HCT116 (cell line): ENCODE measurements around the gene ARHGAP5. TPM values are rescaled to one million over a fixed set of nuclear protein-coding genes. Genes with fewer than 3 reads are reported as not detected.

Source experiments
- ATAC-seq: fragments of 200-7000 bp; cut with Tn5 transposase; 2 replicates; pipeline ENCODE4 v1.9.1; 2020; ENCODE audit warnings: mild to moderate bottlenecking, moderate library complexity
- BruUV-seq: library from RNA; stranded (reverse); fragments of 400-500 nt; replicated peaks from 2 replicates; lab custom pipeline; 2021; lab: Mats Ljungman, UMichigan
- CTCF ChIA-PET: fragments of 300-600 bp; sonication (Branson Sonifier 250); formaldehyde crosslinking; loops from one replicate; lab custom pipeline; 2021; ENCODE audit warnings: antibody characterized with exemption; lab: Charles Lee
- POLR2A ChIA-PET: fragments of 300-600, 350-600 bp; sonication (Branson Sonifier 250); formaldehyde crosslinking; loops from one replicate; lab custom pipeline; 2021; ENCODE audit warnings: antibody characterized with exemption; lab: Charles Lee
- RAD21 ChIA-PET, 2 experiments: fragments of 300-600 bp; sonication (Branson Sonifier 250); formaldehyde crosslinking; loops; one replicate each; lab custom pipeline; 2023; ENCODE audit warnings: low total read pairs in 2 of 2; ENCODE audit not compliant: uncharacterized antibody in 2 of 2, unreplicated experiment in 2 of 2, low non-redundant PET in 1 of 2; lab: Charles Lee
- DNase-seq: peaks from one replicate; pipeline ENCODE4 v3.0.0-alpha.2; 2010; ENCODE audit warnings: low read depth, low spot score
- H2AFZ ChIP-seq: fragments of 200-600 bp; shearing (Covaris generic), sonication (generic); 2 replicates; pipeline ENCODE4 v1.6.1; 2017; ENCODE audit warnings: low read depth, mixed run types, mixed read lengths, antibody characterized with exemption, low read length; ENCODE audit not compliant: poor library complexity, severe bottlenecking
- H3K27ac ChIP-seq: 2 replicates; pipeline ENCODE4 v1.5.1; 2012; ENCODE audit warnings: low read depth, low read length
- H3K27me3 ChIP-seq: fragments of 200-600 bp; sonication (generic); 2 replicates; pipeline ENCODE4 v1.6.1; 2016; ENCODE audit warnings: mixed run types, low read length, mixed read lengths; ENCODE audit not compliant: insufficient read depth
- H3K36me3 ChIP-seq, 2 experiments: fragments of 200-500 bp in 1 of 2; fragments of 200-600 bp in 1 of 2; sonication (Bioruptor generic) in 1 of 2; sonication (generic) in 1 of 2; 2 replicates each; pipeline versions ENCODE4 v1.5.1 to v1.6.1; 2014 to 2016; ENCODE audit warnings: low read length in 2 of 2, inconsistent platforms in 1 of 2, mixed read lengths in 1 of 2, mixed run types in 1 of 2; ENCODE audit not compliant: insufficient read depth in 2 of 2, control insufficient read depth in 1 of 2
- H3K4me1 ChIP-seq, 2 experiments: fragments of 200-600 bp in 1 of 2; sonication (generic) in 1 of 2; 2 replicates each; pipeline versions ENCODE4 v1.5.1 to v1.6.1; 2012 to 2017; ENCODE audit warnings: low read length in 2 of 2, inconsistent platforms in 1 of 2, mild to moderate bottlenecking in 1 of 2, mixed read lengths in 1 of 2, mixed run types in 1 of 2, moderate library complexity in 1 of 2; ENCODE audit not compliant: insufficient read depth in 2 of 2, control insufficient read depth in 1 of 2
- H3K4me2 ChIP-seq: fragments of 200-600 bp; sonication (generic); 2 replicates; pipeline ENCODE4 v1.6.1; 2017; ENCODE audit warnings: mixed run types, low read length, mixed read lengths
- H3K4me3 ChIP-seq, 2 experiments: fragments of 200-600 bp in 1 of 2; sonication (generic) in 1 of 2; replicated peaks in 1 of 2; 2 replicates each; pipeline ENCODE4 v1.5.1; 2011 to 2016; ENCODE audit warnings: low read length in 2 of 2, control low read depth in 1 of 2, low read depth in 1 of 2, mild to moderate bottlenecking in 1 of 2, mixed read lengths in 1 of 2, mixed run types in 1 of 2
- H3K79me2 ChIP-seq: fragments of 200-600 bp; sonication (generic); 2 replicates; pipeline ENCODE4 v1.6.1; 2017; ENCODE audit warnings: mild to moderate bottlenecking, mixed run types, low read length, moderate library complexity, mixed read lengths; ENCODE audit not compliant: insufficient read depth
- H3K9ac ChIP-seq: fragments of 200-600 bp; sonication (generic); 2 replicates; pipeline ENCODE4 v1.6.1; 2016; ENCODE audit warnings: low read length, mixed read lengths
- H3K9me2 ChIP-seq: fragments of 200-600 bp; sonication (generic), shearing (Covaris generic); 2 replicates; pipeline ENCODE4 v1.6.1; 2017; ENCODE audit warnings: mixed run types, mild to moderate bottlenecking, moderate library complexity; ENCODE audit not compliant: insufficient read depth
- H3K9me3 ChIP-seq, 2 experiments: fragments of 200-500 bp in 1 of 2; fragments of 200-600 bp in 1 of 2; sonication (Bioruptor generic) in 1 of 2; sonication (generic) in 1 of 2; 2 replicates each; pipeline ENCODE4 v1.6.1; 2014 to 2017; ENCODE audit warnings: low read length in 2 of 2, mixed read lengths in 2 of 2, inconsistent platforms in 1 of 2, low read depth in 1 of 2, mild to moderate bottlenecking in 1 of 2, mixed run types in 1 of 2, moderate library complexity in 1 of 2; ENCODE audit not compliant: control insufficient read depth in 1 of 2, insufficient read depth in 1 of 2
- H4K20me1 ChIP-seq: fragments of 200-600 bp; sonication (generic), shearing (Covaris generic); 2 replicates; pipeline ENCODE4 v1.6.1; 2017; ENCODE audit warnings: mixed run types, mild to moderate bottlenecking, moderate library complexity; ENCODE audit not compliant: insufficient read depth
- ATF3 ChIP-seq: IDR thresholded peaks from 2 replicates; pipeline ENCODE4 v1.6.1; 2012
- CBX3 ChIP-seq: IDR thresholded peaks from 2 replicates; pipeline ENCODE4 v1.6.1; 2012; ENCODE audit warnings: low read depth
- CEBPB ChIP-seq: IDR thresholded peaks from 2 replicates; pipeline ENCODE4 v1.6.1; 2012; ENCODE audit warnings: low read depth
- CTCF ChIP-seq, 3 experiments: fragments of 200-600 bp in 1 of 3; sonication (generic) in 1 of 3; IDR thresholded peaks in 2 of 3; conservative IDR thresholded peaks in 1 of 3; 2 replicates each; pipeline ENCODE4 v1.5.1; 2012 to 2017; ENCODE audit warnings: low read depth in 2 of 3, low read length in 2 of 3, antibody characterized with exemption in 1 of 3, borderline replicate concordance in 1 of 3, control low read depth in 1 of 3, mild to moderate bottlenecking in 1 of 3, mixed read lengths in 1 of 3, mixed run types in 1 of 3, moderate library complexity in 1 of 3; ENCODE audit not compliant: insufficient read depth in 1 of 3
- ELF1 ChIP-seq: IDR thresholded peaks from 2 replicates; pipeline ENCODE4 v1.6.1; 2012; ENCODE audit warnings: low read depth, borderline replicate concordance
- EZH2 ChIP-seq: fragments of 200-600 bp; sonication (generic); IDR thresholded peaks from 2 replicates; pipeline ENCODE4 v1.6.1; 2017; ENCODE audit warnings: antibody characterized with exemption, mixed run types
- MAX ChIP-seq: IDR thresholded peaks from 2 replicates; pipeline ENCODE4 v1.6.1; 2012
- POLR2AphosphoS5 ChIP-seq: IDR thresholded peaks from 2 replicates; pipeline ENCODE4 v1.6.1; 2011; ENCODE audit warnings: mild to moderate bottlenecking, low read depth, low read length, moderate library complexity
- YY1 ChIP-seq: IDR thresholded peaks from 2 replicates; pipeline ENCODE4 v1.6.1; 2011; ENCODE audit warnings: low read length, low read depth, moderate library complexity, mild to moderate bottlenecking; ENCODE audit not compliant: insufficient replicate concordance; ENCODE audit errors: extremely low read depth
- ZFX ChIP-seq: fragments of 450-650 bp; IDR thresholded peaks from 2 replicates; pipeline ENCODE4 v1.6.1; 2017
- ZNF274 ChIP-seq: fragments of 200-500 bp; sonication (Bioruptor generic); IDR thresholded peaks from 2 replicates; pipeline ENCODE4 v1.6.1; 2014; ENCODE audit warnings: mild to moderate bottlenecking, low read depth, low read length, inconsistent platforms
- intact Hi-C: fragments of 100-400 bp; cut with micrococcal nuclease; formaldehyde crosslinking; loops from 2 replicates; pipeline ENCODE4 v1.10.0; 2022
- total RNA-seq: library from RNA; stranded (reverse); gene quantifications from one replicate; pipeline ENCODE4 v1.2.1, GENCODE V29; 2021; ENCODE audit not compliant: unreplicated experiment

The ARHGAP5 gene
- total RNA-seq, 1 experiment from 2014 or later = 66.7 TPM

GRCh38 chr14:32136027-32136825 lies 59.1 kb downstream of the ARHGAP5 start:
- RAD21 ChIA-PET = no interaction called here
- intact Hi-C loops = no loop called here
- POLR2A ChIA-PET = no interaction called here

More at GRCh38 chr14:32136027-32136825, 59.1 kb downstream of the ARHGAP5 start:
- Histone ChIP-seq H3K36me3 (peaks cover 0 to 9% of the 10 kb centered on the region in 2 experiments; a peak in 1 of 4 replicates), H3K27ac (no peak overlapping the region), H3K9me3 (peaks cover 0 to 14% of the 10 kb centered on the region in 2 experiments; a peak in 3 of 4 replicates), H3K4me2 (no peak overlapping the region), H2AFZ (no peak overlapping the region), H3K9me2 (no peaks in the 10 kb centered on the region), H3K9ac (no peak overlapping the region), H3K79me2 (peaks cover 74% of the 10 kb centered on the region), H3K27me3 (no peaks in the 10 kb centered on the region), H3K4me3 (no peak overlapping the region), H4K20me1 (no peaks in the 10 kb centered on the region), H3K4me1 (no peaks in the 10 kb centered on the region)
- DNase-seq (no peak), ATAC-seq (no peak)
- CTCF ChIA-PET = no interaction called here
- no TSS peak for BruUV-seq
- no peak for TF ChIP-seq ZNF274
- TF ChIP-seq EZH2 = no peak
- TF ChIP-seq ZFX = no peak
- no peak for TF ChIP-seq CTCF (IDR thresholded peaks at IDR 0.05 in 2 of 3, conservative IDR thresholded peaks at IDR 0.05 in 1 of 3; ENCODE audit: borderline replicate concordance in 1 of 3, insufficient read depth in 1 of 3, low read depth in 2 of 3, low read length in 2 of 3)
- no peak for TF ChIP-seq ELF1
- no peak for TF ChIP-seq MAX
- TF ChIP-seq CBX3 = no peak
- no peak for TF ChIP-seq ATF3
- no peak for TF ChIP-seq POLR2AphosphoS5
- no peak for TF ChIP-seq CEBPB
- no peak for TF ChIP-seq YY1
